GM21619 (cell line): ENCODE data around the gene ARX.

Experiments used
- ATAC-seq: cut with Tn5 transposase; IDR thresholded peaks from one replicate; pipeline ENCODE4 v1.9.1; 2021; ENCODE audit not compliant: unreplicated experiment

ARX gene

DNA sequence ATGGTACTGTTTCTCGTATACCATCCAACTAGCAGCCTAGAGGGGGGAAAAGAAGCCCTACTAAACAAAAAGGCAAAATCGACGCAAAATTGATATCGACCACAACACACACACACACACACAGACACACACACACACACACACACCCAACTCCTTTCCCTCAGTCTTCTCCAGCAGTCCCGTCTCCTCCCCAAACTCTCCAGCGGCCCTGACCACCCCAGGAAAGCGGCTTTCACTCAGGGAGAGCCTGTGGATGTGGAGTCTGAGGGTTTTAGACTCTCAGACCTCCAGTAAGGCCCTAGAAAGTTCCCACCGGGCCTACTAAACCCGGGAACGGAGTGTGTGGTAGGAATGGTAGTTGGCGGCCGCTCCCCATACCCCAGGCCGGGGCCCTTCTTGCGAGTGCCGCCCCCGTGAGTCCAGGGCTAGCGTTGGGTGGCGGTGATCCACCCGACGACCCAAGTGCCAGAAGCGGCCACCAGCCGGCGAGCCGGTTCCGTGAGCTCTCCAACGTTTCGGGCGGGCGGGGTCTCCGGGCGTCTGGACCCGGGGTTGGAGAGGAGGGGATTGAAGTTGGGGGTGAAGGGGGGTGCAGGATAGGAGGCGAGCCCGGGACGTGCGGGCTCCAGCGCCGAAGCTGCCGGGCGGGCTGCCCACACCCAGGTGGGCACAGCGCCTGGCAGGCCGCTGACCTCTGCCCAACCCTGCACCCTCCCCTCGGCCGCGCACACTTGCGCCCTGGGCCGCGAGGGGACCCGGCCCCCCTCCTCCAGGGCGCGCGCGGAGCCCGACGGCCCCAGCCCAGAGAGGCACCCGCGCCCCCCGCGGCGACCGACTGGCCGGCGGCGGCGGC is 13.7 kb downstream of the ARX start:
- no peak for ATAC-seq

DNA sequence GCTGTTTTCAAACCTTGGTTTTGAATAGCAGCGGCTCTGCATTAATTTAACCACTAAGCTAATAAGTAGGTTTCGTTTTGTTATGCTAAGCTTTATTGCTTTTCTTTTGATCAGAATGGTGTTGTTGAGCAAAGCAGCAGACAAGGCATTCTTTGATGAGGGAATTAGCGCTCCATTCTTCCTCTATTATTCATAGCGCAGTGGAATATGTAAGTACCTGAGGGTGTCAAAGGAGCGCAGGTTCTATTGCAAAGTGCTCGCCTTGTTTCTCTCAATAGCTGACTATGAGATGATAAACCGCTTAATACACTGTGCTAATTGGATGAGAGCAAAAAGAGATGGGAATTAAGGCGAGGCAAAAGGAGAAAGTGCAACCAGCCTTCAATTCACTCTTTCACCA is 16.3 kb downstream of the ARX start:
- ATAC-seq, result no peak

DNA sequence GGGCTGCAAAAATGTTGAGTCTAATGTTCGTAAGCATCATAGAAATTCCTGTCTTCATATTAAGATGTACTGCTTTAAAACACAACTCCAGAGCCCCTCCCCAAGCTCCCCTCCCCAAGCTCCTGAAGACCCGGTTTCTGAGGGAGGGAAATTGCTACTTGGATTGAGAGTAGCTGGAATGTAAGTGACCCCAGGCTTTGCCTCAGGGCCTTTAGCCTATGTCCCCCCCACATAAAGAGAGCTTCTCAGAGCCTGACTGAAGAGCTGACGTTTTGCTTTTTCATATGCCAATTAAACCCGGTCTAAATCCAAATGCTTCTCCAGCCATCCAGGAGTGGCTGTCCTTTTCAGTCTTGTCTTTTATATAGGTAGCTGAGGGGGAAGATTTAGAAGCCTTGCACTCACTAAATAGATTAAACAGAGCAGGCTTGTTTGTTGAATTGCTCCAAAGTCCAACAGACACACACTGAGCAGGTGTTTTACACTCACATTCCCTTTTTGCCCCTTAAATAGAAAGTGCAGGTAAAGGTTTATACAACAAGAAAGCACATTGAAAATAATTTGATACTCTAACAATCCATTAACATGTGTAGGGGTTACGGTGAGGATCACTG is 19.6 kb downstream of the ARX start:
- ATAC-seq, result no peak

GRCh38 chrX:24993879-24994278 is 21.9 kb downstream of the ARX start:
- ATAC-seq, result no peak

- no peak for ATAC-seq
Observed at GRCh38 chrX:24990535-24990934, 25.2 kb downstream of the ARX start.

GRCh38 chrX:24988314-24988713 is 27.5 kb downstream of the ARX start:
- ATAC-seq, result no peak

DNA sequence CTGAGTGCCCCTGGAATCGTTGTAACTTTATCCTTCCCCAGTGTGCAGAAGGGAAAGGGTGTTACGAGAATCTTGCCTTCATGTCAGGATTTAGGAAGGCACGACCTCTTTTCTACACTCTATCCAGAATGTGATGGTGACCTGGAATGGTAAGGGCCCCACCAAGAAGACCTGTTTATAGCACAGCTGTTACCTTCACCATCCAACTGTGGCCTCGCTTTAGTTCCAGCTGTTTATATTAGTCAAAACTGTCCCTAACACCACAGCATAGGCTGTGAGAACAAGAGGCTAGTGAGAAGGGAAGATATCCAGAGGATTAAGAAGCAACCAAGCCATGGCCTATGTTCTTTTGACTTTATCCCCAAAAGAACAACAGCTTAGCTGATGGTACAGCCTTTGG is 28.0 kb downstream of the ARX start:
- no peak for ATAC-seq

DNA sequence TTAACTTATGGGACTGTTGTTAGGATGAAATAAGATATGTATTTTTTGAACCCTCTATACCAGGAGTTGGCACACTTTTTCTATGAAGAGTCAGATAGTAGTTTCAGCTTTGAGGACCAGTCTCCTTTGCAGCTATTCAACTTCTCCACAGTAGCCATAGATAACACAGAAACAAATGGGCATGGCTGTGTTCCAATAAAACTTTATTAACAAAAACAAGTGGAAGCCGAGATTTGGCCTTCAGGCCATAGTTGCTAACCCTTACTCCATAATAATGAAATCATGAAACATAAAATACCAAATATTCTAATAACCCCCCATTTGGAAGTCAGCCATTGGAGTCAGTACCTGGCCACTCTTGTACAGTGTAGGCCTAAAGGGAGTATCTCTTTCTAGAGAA is 30.6 kb downstream of the ARX start:
- no peak for ATAC-seq

- ATAC-seq, result no peak
Observed at GRCh38 chrX:24983931-24984330, 31.8 kb downstream of the ARX start.

DNA sequence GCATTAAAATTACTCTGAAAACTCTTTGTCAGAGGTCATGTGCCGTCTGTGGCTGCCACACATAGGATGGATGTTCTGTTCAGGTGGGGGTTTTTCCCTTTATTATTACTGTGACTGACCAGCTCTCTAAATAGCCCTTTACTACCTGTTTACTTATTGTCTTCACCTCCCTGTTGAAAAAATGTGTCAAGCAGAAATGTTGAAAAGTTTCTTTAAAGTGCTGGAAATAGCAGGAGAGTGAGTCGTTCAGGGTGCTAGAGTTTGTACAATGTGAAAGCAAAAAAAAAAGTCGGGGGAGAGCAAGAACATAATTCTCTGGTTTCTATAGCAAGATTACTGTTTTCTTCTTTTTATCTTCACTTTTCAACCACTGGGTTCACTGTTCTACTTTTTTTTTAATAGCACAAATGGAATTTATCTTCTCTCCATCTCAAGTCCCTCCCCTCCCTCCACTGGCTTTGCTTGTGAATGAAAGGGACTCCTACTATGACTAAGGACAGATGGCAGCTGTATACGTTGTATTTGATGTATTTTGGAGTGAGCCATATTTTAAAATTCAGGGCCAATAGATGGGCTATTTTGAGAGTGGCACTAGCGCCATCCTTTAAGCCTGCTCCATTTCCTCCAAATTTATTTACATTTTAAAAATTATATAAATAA is 33.3 kb downstream of the ARX start:
- ATAC-seq, result no peak

GRCh38 chrX:24981030-24981429 is 34.7 kb downstream of the ARX start:
- no peak for ATAC-seq

GRCh38 chrX:24979081-24979480 is 36.7 kb downstream of the ARX start:
- ATAC-seq, result no peak

GRCh38 chrX:24969812-24970211 is 46.0 kb downstream of the ARX start:
- ATAC-seq, result no peak

- ATAC-seq, result no peak
Observed at GRCh38 chrX:24965372-24965771, 50.4 kb downstream of the ARX start.

GRCh38 chrX:24963823-24964222 is 51.9 kb downstream of the ARX start:
- no peak for ATAC-seq

- ATAC-seq, result no peak
Observed at GRCh38 chrX:24961809-24962208, 54.0 kb downstream of the ARX start.

- no peak for ATAC-seq
Observed at GRCh38 chrX:24956828-24957227, 58.9 kb downstream of the ARX start.

- ATAC-seq, result no peak
Observed at GRCh38 chrX:24955372-24955930, 60.3 kb downstream of the ARX start.

DNA sequence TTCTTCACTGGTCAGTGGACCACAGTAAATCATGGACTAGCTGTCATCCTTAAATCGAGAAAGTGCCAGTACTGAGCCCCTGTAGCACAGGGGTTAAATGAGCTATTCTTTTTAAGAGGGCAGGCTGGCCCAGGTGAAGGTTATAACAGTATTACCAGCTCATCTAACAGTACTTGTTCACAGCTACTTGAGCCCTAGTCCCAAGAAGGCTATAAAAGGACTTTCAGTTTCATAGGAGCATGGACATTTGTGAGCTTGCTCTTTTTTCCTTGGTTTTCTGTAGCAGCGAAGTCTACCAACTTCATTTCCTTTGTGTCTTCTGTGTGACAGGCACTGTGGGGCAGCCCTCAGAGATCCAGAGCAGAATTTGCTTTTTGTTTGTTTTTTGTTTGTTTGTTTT is 61.0 kb downstream of the ARX start:
- ATAC-seq, result no peak
